ENCODE results near the gene ST7.

ST7 gene

GRCh38 chr7:116953372-116953905, at the start of gene ST7:
Gene ST7, plus strand, starts transcription at chr7:116953501. Its CDS starts 40 bp downstream, at chr7:116953541.
- Histone ChIP-seq H3K4me1 (ENCODE audit: control insufficient read depth, insufficient read depth, low read length) (peaks cover 25% of the 10 kb centered on the region), H3K9me3 (ENCODE audit: control insufficient read depth in 2 of 2, low read length in 2 of 2) (no peaks in the 10 kb centered on the region), H3K27ac (ENCODE audit: low read length) (peak within 1 kb of the TSS; percentile 98), H3K27me3 (ENCODE audit: control insufficient read depth in 1 of 2, insufficient read depth in 2 of 2, low read length in 2 of 2) (no peaks in the 10 kb centered on the region), H3K4me3 (ENCODE audit: low read length in 2 of 2) (peak within 1 kb of the TSS; percentile 68 to 90), H3K9ac (ENCODE audit: low read length in 2 of 2) (peak within 1 kb of the TSS; percentile 92 to 95), H3K36me3 (ENCODE audit: control insufficient read depth in 2 of 2, insufficient read depth in 2 of 2, low read length in 2 of 2) (no peaks in the 10 kb centered on the region)

- Histone ChIP-seq H3K4me3 (ENCODE audit: low read length in 2 of 2) (no peak overlapping the region), H3K27me3 (ENCODE audit: control insufficient read depth in 1 of 2, insufficient read depth in 2 of 2, low read length in 2 of 2) (no peaks in the 10 kb centered on the region), H3K27ac (ENCODE audit: low read length) (no peak overlapping the region), H3K9me3 (ENCODE audit: control insufficient read depth in 2 of 2, low read length in 2 of 2) (no peaks in the 10 kb centered on the region), H3K36me3 (ENCODE audit: control insufficient read depth in 2 of 2, insufficient read depth in 2 of 2, low read length in 2 of 2) (peaks cover 10 to 15% of the 10 kb centered on the region in 2 donors), H3K4me1 (ENCODE audit: control insufficient read depth, insufficient read depth, low read length) (no peaks in the 10 kb centered on the region), H3K9ac (ENCODE audit: low read length in 2 of 2) (no peak overlapping the region)
Measured at GRCh38 chr7:116906391-116906790, 46.9 kb upstream of the ST7 start.

GRCh38 chr7:116910383-116910782, 42.9 kb upstream of the ST7 start:
- Histone ChIP-seq H3K27me3 (ENCODE audit: control insufficient read depth in 1 of 2, insufficient read depth in 2 of 2, low read length in 2 of 2) (no peaks in the 10 kb centered on the region), H3K4me3 (ENCODE audit: low read length in 2 of 2) (no peak overlapping the region), H3K4me1 (ENCODE audit: control insufficient read depth, insufficient read depth, low read length) (no peaks in the 10 kb centered on the region), H3K9me3 (ENCODE audit: control insufficient read depth in 2 of 2, low read length in 2 of 2) (no peaks in the 10 kb centered on the region), H3K36me3 (ENCODE audit: control insufficient read depth in 2 of 2, insufficient read depth in 2 of 2, low read length in 2 of 2) (peaks cover 22 to 31% of the 10 kb centered on the region in 2 donors), H3K27ac (ENCODE audit: low read length) (no peak overlapping the region), H3K9ac (ENCODE audit: low read length in 2 of 2) (no peak overlapping the region)

DNA sequence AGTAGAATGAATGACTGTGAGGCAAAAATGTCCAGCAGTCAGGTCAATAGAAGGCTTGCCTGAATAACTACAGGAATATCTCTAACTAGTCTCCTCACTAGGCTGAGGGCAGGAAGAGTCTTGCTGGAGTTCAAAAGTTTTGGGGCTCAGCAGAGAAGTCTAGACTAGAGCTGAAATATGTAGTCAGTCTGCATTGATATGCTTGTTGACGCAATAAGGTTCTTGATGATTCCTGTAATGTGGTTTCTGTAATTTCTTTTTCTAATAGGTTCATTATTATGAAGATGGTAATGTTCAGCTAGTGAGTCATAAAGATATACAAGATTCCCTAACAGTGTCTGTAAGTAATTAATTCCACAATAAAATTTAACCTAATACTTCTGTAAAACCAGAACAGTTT, 41.5 kb upstream of the ST7 start:
- no peak overlapping the region for H3K27ac ChIP-seq (ENCODE audit: low read length)
- H3K9me3 ChIP-seq (ENCODE audit: control insufficient read depth in 2 of 2, low read length in 2 of 2), result no peaks in the 10 kb centered on the region
- H3K36me3 ChIP-seq (ENCODE audit: control insufficient read depth in 2 of 2, insufficient read depth in 2 of 2, low read length in 2 of 2), result peaks cover 26 to 31% of the 10 kb centered on the region in 2 donors

GRCh38 chr7:116912269-116912909, 40.9 kb upstream of the ST7 start:
- H3K27me3 ChIP-seq (ENCODE audit: control insufficient read depth in 1 of 2, insufficient read depth in 2 of 2, low read length in 2 of 2), result no peaks in the 10 kb centered on the region
- H3K9ac ChIP-seq (ENCODE audit: low read length in 2 of 2), result no peak overlapping the region
- H3K27ac ChIP-seq (ENCODE audit: low read length), result no peak overlapping the region
- no peak overlapping the region for H3K4me3 ChIP-seq (ENCODE audit: low read length in 2 of 2)
- H3K36me3 ChIP-seq (ENCODE audit: control insufficient read depth in 2 of 2, insufficient read depth in 2 of 2, low read length in 2 of 2), result peaks cover 28 to 31% of the 10 kb centered on the region in 2 donors
- H3K9me3 ChIP-seq (ENCODE audit: control insufficient read depth in 2 of 2, low read length in 2 of 2), result no peaks in the 10 kb centered on the region
- H3K4me1 ChIP-seq (ENCODE audit: control insufficient read depth, insufficient read depth, low read length), result no peaks in the 10 kb centered on the region

More for the DNA sequence above, 41.5 kb upstream of the ST7 start:
- H3K9ac ChIP-seq (ENCODE audit: low read length in 2 of 2), result no peak overlapping the region
- no peaks in the 10 kb centered on the region for H3K27me3 ChIP-seq (ENCODE audit: control insufficient read depth in 1 of 2, insufficient read depth in 2 of 2, low read length in 2 of 2)
- no peaks in the 10 kb centered on the region for H3K4me1 ChIP-seq (ENCODE audit: control insufficient read depth, insufficient read depth, low read length)
- H3K4me3 ChIP-seq (ENCODE audit: low read length in 2 of 2), result no peak overlapping the region

DNA sequence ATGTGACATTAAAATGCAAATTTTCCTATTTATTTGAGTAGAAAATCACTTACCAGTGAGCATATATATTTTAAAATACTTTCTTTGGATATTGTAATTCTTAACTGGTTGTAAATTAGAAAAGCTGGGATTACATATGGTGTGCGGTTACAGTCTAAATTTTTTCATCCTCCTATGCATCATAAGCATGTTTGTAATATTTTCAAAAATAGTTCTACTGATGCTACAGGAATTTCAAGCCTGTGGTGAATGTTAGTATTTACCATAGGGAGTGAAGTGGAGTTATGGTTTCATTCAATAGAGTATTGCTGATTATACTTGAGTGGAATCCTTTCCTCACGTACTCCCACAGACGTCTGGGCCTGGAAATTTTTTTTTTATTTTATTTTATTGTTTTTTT, 34.6 kb upstream of the ST7 start:
- Histone ChIP-seq H3K4me3 (ENCODE audit: low read length in 2 of 2) (no peak overlapping the region), H3K27me3 (ENCODE audit: control insufficient read depth in 1 of 2, insufficient read depth in 2 of 2, low read length in 2 of 2) (no peaks in the 10 kb centered on the region), H3K36me3 (ENCODE audit: control insufficient read depth in 2 of 2, insufficient read depth in 2 of 2, low read length in 2 of 2) (peaks cover 24% of the 10 kb centered on the region in 2 donors), H3K27ac (ENCODE audit: low read length) (no peak overlapping the region), H3K4me1 (ENCODE audit: control insufficient read depth, insufficient read depth, low read length) (no peaks in the 10 kb centered on the region), H3K9ac (ENCODE audit: low read length in 2 of 2) (no peak overlapping the region), H3K9me3 (ENCODE audit: control insufficient read depth in 2 of 2, low read length in 2 of 2) (no peaks in the 10 kb centered on the region)

GRCh38 chr7:116920359-116920758, 32.9 kb upstream of the ST7 start:
- Histone ChIP-seq H3K9me3 (ENCODE audit: control insufficient read depth in 2 of 2, low read length in 2 of 2) (no peaks in the 10 kb centered on the region), H3K4me1 (ENCODE audit: control insufficient read depth, insufficient read depth, low read length) (no peaks in the 10 kb centered on the region), H3K9ac (ENCODE audit: low read length in 2 of 2) (no peak overlapping the region), H3K36me3 (ENCODE audit: control insufficient read depth in 2 of 2, insufficient read depth in 2 of 2, low read length in 2 of 2) (peaks cover 18 to 19% of the 10 kb centered on the region in 2 donors), H3K4me3 (ENCODE audit: low read length in 2 of 2) (no peak overlapping the region), H3K27ac (ENCODE audit: low read length) (no peak overlapping the region), H3K27me3 (ENCODE audit: control insufficient read depth in 1 of 2, insufficient read depth in 2 of 2, low read length in 2 of 2) (no peaks in the 10 kb centered on the region)

DNA sequence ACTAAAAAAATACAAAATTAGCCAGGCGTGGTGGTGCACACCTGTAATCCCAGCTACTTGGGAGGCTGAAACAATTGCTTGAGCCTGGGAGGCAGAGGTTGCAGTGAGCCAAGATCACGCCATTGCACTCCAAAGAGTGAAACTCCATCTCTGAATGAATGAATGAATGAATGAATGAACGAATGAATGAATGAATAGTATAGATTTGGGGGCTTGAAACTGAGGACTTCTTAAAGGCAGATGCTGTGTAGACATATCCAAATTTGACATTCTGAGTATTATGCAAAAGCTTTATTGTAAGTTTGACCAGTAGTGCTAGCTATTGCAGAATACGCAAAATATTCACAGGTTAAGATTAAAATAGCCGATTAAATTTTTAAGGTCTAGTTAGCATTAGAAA, 30.8 kb upstream of the ST7 start:
- Histone ChIP-seq H3K4me1 (ENCODE audit: control insufficient read depth, insufficient read depth, low read length) (no peaks in the 10 kb centered on the region), H3K4me3 (ENCODE audit: low read length in 2 of 2) (no peak overlapping the region), H3K9me3 (ENCODE audit: control insufficient read depth in 2 of 2, low read length in 2 of 2) (no peaks in the 10 kb centered on the region), H3K27ac (ENCODE audit: low read length) (no peak overlapping the region), H3K27me3 (ENCODE audit: control insufficient read depth in 1 of 2, insufficient read depth in 2 of 2, low read length in 2 of 2) (no peaks in the 10 kb centered on the region), H3K9ac (ENCODE audit: low read length in 2 of 2) (no peak overlapping the region), H3K36me3 (ENCODE audit: control insufficient read depth in 2 of 2, insufficient read depth in 2 of 2, low read length in 2 of 2) (peaks cover 9 to 11% of the 10 kb centered on the region in 2 donors)

DNA sequence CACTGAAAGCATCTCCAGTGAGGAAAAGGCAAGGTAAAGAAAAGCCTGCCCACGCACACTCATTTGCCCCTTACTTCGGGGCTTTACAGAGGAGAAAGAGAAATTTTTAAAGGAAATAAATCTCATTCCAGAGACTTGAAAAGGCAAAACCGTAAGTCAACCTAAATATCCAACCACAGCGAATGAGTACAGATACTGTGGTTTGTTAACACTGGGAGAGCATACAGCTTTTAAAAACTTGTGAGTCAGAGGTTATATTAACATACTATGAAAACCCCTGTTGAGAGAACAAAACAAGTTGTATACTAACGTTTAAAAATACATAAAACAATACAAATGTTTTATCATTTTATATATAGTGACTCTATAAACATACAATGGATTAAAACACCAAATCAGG, 28.6 kb upstream of the ST7 start:
- no peak overlapping the region for H3K4me3 ChIP-seq (ENCODE audit: low read length in 2 of 2)
- no peak overlapping the region for H3K9ac ChIP-seq (ENCODE audit: low read length in 2 of 2)
- no peaks in the 10 kb centered on the region for H3K9me3 ChIP-seq (ENCODE audit: control insufficient read depth in 2 of 2, low read length in 2 of 2)
- peaks cover 0 to 4% of the 10 kb centered on the region in 2 donors for H3K36me3 ChIP-seq (ENCODE audit: control insufficient read depth in 2 of 2, insufficient read depth in 2 of 2, low read length in 2 of 2)
- H3K27ac ChIP-seq (ENCODE audit: low read length), result no peak overlapping the region
- no peaks in the 10 kb centered on the region for H3K4me1 ChIP-seq (ENCODE audit: control insufficient read depth, insufficient read depth, low read length)
- no peaks in the 10 kb centered on the region for H3K27me3 ChIP-seq (ENCODE audit: control insufficient read depth in 1 of 2, insufficient read depth in 2 of 2, low read length in 2 of 2)

GRCh38 chr7:116929021-116929420, 24.3 kb upstream of the ST7 start:
- no peak overlapping the region for H3K4me3 ChIP-seq (ENCODE audit: low read length in 2 of 2)
- no peak overlapping the region for H3K27ac ChIP-seq (ENCODE audit: low read length)
- no peaks in the 10 kb centered on the region for H3K27me3 ChIP-seq (ENCODE audit: control insufficient read depth in 1 of 2, insufficient read depth in 2 of 2, low read length in 2 of 2)
- H3K9ac ChIP-seq (ENCODE audit: low read length in 2 of 2), result no peak overlapping the region
- no peaks in the 10 kb centered on the region for H3K36me3 ChIP-seq (ENCODE audit: control insufficient read depth in 2 of 2, insufficient read depth in 2 of 2, low read length in 2 of 2)
- H3K9me3 ChIP-seq (ENCODE audit: control insufficient read depth in 2 of 2, low read length in 2 of 2), result no peaks in the 10 kb centered on the region
- H3K4me1 ChIP-seq (ENCODE audit: control insufficient read depth, insufficient read depth, low read length), result no peaks in the 10 kb centered on the region

All from stomach smooth muscle (tissue), 2 donors.